Measurements from ENCODE around the gene KIT. TPM values are rescaled to one million over a fixed set of nuclear protein-coding genes. Genes with fewer than 3 reads are reported as not detected.

The KIT gene
- total RNA-seq, 2 experiments from 2014 or later: 0.05 to 0.36 TPM

DNA sequence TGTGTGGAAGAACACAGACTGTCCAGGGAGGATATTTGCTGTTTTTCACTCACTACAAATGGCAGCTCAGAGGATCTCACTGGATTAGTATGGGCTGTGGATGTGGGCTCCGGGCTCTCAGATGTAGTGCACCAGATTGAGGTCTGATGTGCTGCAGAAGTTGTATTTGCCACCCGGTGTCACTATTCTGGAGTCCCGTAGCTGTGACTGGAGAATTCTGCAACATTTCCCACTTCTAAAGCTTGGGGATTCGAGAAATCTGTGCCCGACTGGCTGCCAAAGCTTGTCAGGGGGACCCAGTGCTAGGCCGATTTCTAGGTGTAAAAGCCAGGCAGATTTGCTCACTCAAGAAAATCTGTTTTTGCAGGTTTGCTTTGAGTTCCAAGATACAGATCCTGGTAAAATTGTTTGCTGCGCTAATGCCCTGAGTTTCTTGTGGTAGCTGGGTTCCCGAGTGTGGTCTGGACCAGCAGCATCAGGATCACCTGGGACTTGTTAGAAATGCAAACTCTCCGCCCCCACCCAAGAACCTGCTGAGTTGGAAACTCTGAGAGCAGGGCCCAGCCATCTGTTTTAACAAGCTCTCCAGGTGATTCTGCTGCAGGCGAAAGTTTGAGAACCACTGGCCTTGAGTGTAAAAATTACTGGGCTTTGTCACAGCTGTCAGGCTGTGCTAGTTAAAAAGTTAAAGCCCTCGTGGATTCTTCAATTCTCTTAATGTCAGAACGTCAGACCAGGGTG lies 18.1 kb downstream of the KIT start:
- H3K27me3 ChIP-seq (ENCODE audit: control insufficient read depth in 1 of 2, insufficient read depth in 2 of 2, low read length in 2 of 2): no peaks in the 10 kb centered on the region
- Mint-ChIP-seq H3K4me1 (ENCODE audit: low read depth) (no peaks in the 10 kb centered on the region), H3K36me3 (ENCODE audit: low read depth) (no peaks in the 10 kb centered on the region), H3K9me3 (no peaks in the 10 kb centered on the region), H3K27ac (no peak overlapping the region), H3K27me3 (no peaks in the 10 kb centered on the region), H3K4me3 (no peak overlapping the region)
- H3K4me1 ChIP-seq (ENCODE audit: insufficient read depth, low read length): no peaks in the 10 kb centered on the region
- CTCF ChIA-PET: no interaction called here
- H3K4me3 ChIP-seq (ENCODE audit: low read length): no peak overlapping the region
- H3K9me3 ChIP-seq (ENCODE audit: control insufficient read depth in 1 of 2, insufficient read depth in 1 of 2, low read length in 2 of 2): no peaks in the 10 kb centered on the region
- no peak for ATAC-seq (ENCODE audit: poor library complexity)
- POLR2A ChIA-PET: no interaction called here
- H3K27ac ChIP-seq (ENCODE audit: low read depth in 1 of 2, low read length in 2 of 2): no peak overlapping the region
- TF ChIP-seq, protein P1, sequence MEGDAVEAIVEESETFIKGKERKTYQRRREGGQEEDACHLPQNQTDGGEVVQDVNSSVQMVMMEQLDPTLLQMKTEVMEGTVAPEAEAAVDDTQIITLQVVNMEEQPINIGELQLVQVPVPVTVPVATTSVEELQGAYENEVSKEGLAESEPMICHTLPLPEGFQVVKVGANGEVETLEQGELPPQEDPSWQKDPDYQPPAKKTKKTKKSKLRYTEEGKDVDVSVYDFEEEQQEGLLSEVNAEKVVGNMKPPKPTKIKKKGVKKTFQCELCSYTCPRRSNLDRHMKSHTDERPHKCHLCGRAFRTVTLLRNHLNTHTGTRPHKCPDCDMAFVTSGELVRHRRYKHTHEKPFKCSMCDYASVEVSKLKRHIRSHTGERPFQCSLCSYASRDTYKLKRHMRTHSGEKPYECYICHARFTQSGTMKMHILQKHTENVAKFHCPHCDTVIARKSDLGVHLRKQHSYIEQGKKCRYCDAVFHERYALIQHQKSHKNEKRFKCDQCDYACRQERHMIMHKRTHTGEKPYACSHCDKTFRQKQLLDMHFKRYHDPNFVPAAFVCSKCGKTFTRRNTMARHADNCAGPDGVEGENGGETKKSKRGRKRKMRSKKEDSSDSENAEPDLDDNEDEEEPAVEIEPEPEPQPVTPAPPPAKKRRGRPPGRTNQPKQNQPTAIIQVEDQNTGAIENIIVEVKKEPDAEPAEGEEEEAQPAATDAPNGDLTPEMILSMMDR (IDR thresholded peaks at IDR 0.05): no peak
- no peak for DNase-seq
- intact Hi-C loops (cut with DNase I, micrococcal nuclease): no loop called here
- no peaks in the 10 kb centered on the region for H3K36me3 ChIP-seq (ENCODE audit: insufficient read depth, low read length)

DNA sequence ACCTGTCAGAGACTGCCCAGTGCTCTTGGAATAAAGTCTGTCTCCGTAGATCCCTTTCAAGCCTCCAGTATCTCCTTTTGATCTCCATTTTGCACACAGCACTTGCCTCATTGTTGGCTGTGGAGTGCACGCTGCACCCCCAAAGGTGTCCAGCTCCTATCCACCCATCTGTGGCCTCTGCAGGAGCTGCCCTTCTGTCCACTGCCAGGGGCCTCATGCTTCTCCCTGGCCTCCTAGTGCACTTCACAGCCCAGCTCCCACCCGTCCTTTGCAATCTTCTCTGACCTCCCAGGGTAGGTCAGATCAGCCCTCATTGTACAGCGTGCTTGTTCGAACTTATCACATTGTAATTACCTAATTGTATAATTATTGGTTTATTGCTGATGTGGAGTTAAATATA lies 18.9 kb downstream of the KIT start:
- no peak overlapping the region for H3K27ac Mint-ChIP-seq
- intact Hi-C loops (cut with DNase I, micrococcal nuclease): no loop called here
- H3K9me3 Mint-ChIP-seq: no peaks in the 10 kb centered on the region
- no peaks in the 10 kb centered on the region for H3K4me1 Mint-ChIP-seq (ENCODE audit: low read depth)
- Histone ChIP-seq H3K4me1 (ENCODE audit: insufficient read depth, low read length) (no peaks in the 10 kb centered on the region), H3K27me3 (ENCODE audit: control insufficient read depth in 1 of 2, insufficient read depth in 2 of 2, low read length in 2 of 2) (no peaks in the 10 kb centered on the region), H3K36me3 (ENCODE audit: insufficient read depth, low read length) (no peaks in the 10 kb centered on the region), H3K9me3 (ENCODE audit: control insufficient read depth in 1 of 2, insufficient read depth in 1 of 2, low read length in 2 of 2) (no peaks in the 10 kb centered on the region), H3K4me3 (ENCODE audit: low read length) (no peak overlapping the region), H3K27ac (ENCODE audit: low read depth in 1 of 2, low read length in 2 of 2) (no peak overlapping the region)
- no peaks in the 10 kb centered on the region for H3K27me3 Mint-ChIP-seq
- no peaks in the 10 kb centered on the region for H3K36me3 Mint-ChIP-seq (ENCODE audit: low read depth)
- DNase-seq (no peak), ATAC-seq (ENCODE audit: poor library complexity) (no peak)
- ChIA-PET POLR2A (no interaction called here), CTCF (no interaction called here)
- TF ChIP-seq, protein P1 (IDR thresholded peaks at IDR 0.05): no peak
- H3K4me3 Mint-ChIP-seq: no peak overlapping the region

DNA sequence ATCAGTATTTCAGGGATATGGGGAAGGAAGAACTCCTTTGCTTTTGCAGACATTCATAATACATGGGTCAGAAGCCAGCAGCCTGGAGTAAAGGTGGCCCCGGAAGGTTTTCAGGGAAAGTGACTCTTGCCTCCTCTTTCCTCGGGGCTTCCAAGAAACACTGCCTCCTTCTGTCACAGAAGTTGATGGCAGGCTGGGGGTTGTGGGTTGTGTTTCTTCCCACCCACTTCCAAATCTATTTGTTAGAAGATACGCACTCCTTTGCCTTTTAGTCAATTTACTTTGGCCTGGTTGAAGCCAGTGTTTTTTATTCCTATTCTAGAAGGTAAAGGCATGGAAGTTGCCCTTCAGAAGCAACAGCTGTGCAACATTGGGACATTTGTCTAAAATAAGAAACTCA lies 19.7 kb downstream of the KIT start:
- DNase-seq (no peak), ATAC-seq (ENCODE audit: poor library complexity) (no peak)
- Histone ChIP-seq H3K36me3 (ENCODE audit: insufficient read depth, low read length) (no peaks in the 10 kb centered on the region), H3K27ac (ENCODE audit: low read depth in 1 of 2, low read length in 2 of 2) (no peak overlapping the region), H3K4me3 (ENCODE audit: low read length) (no peak overlapping the region), H3K27me3 (ENCODE audit: control insufficient read depth in 1 of 2, insufficient read depth in 2 of 2, low read length in 2 of 2) (no peaks in the 10 kb centered on the region), H3K4me1 (ENCODE audit: insufficient read depth, low read length) (no peaks in the 10 kb centered on the region), H3K9me3 (ENCODE audit: control insufficient read depth in 1 of 2, insufficient read depth in 1 of 2, low read length in 2 of 2) (no peaks in the 10 kb centered on the region)
- intact Hi-C loops (cut with DNase I, micrococcal nuclease): no loop called here
- no peaks in the 10 kb centered on the region for H3K9me3 Mint-ChIP-seq
- TF ChIP-seq, protein P1 (IDR thresholded peaks at IDR 0.05): no peak
- no peaks in the 10 kb centered on the region for H3K4me1 Mint-ChIP-seq (ENCODE audit: low read depth)
- CTCF ChIA-PET: no interaction called here
- H3K27ac Mint-ChIP-seq: no peak overlapping the region
- no peaks in the 10 kb centered on the region for H3K36me3 Mint-ChIP-seq (ENCODE audit: low read depth)
- POLR2A ChIA-PET: no interaction called here
- H3K4me3 Mint-ChIP-seq: no peak overlapping the region
- H3K27me3 Mint-ChIP-seq: no peaks in the 10 kb centered on the region
